ENCODE measurements around the gene ZBTB42.

Gene ZBTB42

GRCh38 chr14:104800771-104801519 is at the start of gene ZBTB42:
TSS of gene ZBTB42 (plus strand) at chr14:104801101. CDS start at chr14:104801198, 97 bp downstream.
- peak; percentile 70 for DNase-seq

DNA sequence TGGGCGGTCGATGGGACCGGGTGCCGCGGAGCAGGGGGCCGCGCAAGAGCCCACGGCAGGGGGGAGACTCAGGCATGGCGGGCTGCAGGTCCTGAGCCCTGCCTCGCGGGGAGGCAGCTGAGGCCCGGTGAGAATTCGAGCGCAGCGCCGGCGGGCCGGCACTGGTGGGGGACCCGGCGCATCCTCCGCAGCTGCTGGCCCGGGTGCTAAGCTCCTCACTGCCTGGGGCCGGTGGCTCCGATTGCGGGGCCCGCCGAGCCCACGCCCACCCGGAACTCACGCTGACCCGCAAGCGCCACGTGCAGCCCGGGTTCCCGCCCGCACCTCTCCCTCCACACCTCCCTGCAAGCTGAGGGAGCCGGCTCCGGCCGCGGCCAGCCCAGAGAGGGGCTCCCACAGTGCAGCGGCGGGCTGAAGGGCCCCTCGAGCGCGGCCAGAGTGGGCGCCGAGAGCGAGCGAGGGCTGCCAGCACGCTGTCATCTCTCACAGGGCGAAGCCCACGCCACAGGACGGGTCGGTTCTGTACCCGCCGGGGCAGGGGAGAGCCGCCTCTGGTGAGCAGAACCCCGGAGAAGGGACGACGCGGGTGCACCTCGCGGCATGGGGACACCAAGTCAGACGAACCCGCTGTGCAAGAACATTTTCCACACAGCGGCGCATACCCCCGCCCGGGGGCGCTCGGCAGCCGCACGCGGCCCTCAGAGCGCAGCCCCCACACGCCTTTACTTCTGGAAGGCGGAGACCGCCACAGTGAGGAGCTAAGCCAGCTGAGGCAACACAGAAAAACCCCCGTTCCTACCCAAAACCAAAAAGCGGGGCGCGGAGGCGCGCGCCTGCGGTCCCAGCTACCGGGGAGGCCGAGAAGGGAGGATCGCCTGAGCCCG is 49.1 kb upstream of the ZBTB42 start:
- DNase-seq = no peak

GRCh38 chr14:104752423-104752734 is 48.5 kb upstream of the ZBTB42 start:
- DNase-seq = no peak

GRCh38 chr14:104752735-104753527 is 48.0 kb upstream of the ZBTB42 start, which contains the start of gene SIVA1:
TSS of gene SIVA1 (plus strand) at chr14:104753147. CDS start at chr14:104753202, 55 bp downstream.
- peak; percentile 100 for DNase-seq

DNA sequence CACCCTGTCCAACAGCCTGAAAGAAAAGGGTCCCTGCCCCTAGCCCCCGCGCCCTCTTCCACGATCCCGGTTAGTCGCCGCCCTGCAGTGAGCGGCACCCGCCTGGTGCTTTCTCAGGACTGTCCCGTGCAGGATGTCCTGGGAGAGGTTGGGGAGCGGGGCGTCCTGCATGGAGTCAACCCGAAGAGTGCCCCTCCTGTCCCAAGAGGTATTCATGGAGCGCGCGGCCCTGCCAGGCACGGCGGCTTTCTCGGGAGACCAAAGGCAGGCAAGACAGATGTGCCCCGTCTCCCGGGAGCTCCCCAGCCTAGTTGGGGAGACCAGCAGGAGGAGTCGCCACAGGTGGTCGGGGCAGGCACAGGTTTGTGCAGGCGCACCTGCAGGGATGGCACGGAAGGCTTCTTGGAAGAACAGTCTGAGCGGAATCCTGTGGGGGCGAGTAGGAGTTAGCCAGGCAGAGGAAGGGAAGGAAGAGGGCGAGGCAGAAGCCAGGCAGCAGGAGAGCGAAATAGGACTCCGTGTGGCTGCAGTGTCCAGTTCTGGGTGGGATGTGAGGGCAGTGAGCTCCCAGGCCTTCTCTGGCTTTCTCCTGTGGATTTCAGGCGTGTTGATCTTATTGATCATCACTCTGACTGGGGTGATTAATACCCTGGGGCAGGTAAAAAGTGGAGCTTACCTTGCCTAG is 47.2 kb upstream of the ZBTB42 start:
- no peak for DNase-seq

DNA sequence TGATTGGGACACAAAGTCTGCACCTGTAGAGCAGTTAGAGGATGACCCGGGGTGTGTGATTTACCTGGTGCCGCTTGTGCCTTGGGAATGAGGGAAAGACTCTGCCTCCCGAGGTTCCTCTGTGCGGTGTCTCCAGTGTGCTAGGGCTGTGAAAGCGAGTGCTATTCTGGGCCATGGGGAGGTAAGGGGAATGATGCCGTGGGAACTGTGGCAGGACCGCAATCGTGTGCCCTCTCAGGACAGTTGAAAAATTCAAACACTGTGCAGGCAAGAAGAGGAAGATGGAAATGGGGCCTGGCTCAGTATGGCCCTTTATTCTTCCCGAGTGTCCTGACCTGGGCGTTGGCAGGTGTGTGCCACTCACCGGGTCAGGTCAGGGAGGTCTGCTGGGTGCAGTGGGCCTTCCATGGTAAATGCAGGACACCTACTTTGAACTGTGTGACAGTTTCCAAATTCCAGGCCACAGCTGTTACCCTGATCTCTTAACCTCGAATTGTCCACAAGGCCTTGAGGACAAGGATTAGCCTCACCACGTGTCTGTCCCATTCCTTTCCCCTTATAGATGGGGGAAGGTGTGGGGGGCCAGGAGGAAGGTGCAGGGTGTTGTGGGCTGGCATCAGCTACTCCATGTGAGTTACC is 46.6 kb upstream of the ZBTB42 start:
- no peak for DNase-seq

GRCh38 chr14:104755621-104756020 is 45.3 kb upstream of the ZBTB42 start:
- no peak for DNase-seq

DNA sequence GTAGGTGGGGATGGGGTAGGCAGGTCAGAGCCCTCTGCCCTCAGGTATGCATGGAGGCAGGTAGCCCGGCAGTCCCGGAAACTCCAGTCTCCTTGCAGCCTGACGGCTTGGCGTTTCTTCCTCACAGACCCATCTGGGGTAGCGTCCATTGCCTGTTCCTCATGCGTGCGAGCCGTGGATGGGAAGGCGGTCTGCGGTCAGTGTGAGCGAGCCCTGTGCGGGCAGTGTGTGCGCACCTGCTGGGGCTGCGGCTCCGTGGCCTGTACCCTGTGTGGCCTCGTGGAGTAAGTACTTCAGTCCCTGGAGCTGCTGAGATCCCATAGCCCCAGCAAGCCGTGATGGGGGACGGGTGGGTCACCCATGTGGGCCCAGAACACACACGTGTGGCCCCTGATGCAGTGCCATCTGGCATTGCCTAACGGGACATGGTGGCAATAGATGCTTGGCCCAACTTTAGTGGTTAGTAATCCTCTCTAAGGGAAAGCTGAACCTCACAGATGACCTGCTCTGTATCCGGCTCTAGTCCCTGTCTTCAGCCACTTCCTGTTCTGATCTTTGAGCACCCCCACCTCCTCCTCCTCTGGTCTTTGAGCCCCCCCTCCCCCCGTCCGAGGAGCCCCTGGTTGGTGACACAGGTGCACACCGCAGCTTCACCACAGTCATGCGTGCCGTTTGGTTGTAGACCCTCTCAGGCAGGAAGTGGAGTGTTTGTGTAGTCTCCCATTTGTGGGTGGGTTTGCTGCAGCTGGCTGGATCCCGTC is 44.2 kb upstream of the ZBTB42 start:
- DNase-seq = no peak

DNA sequence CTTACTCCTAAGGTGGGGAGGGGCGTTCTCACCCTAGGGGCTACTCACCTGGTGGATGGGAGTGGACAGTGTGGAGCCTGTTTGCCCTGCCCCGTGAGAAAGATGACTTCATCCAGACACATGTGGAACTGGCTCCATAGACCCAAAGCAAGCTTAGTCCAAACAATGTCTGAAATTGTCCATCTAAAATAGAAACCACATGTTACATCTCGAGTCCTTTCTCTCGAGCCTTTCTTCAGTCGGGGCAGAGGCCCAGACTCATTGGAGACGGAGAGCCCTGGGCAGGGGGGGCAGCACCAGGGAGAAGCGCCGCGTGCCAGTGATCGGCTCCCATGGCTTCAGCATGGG is 43.7 kb upstream of the ZBTB42 start:
- no peak for DNase-seq

- DNase-seq = no peak
Observed at GRCh38 chr14:104757681-104758392, 43.1 kb upstream of the ZBTB42 start.

- no peak for DNase-seq
Observed at GRCh38 chr14:104758981-104759969, 41.6 kb upstream of the ZBTB42 start.

DNA sequence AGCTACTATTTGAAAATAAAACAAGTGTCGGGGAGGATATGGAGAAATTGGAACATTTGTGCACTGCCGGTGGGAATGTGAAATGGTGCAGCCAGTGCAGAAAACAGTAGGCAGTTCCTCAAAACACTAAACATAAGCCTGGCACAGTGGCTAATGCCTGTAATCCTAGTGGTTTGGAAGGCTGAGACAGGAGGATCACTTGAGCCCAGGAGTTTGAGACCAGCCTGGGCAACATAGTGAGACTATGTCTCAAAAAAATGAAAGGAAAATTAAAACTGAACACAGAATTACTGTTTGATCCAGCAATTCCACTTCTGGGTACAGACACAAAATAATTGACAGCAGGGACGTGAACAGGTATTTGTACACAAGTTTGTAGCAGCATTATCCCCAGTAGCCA is 35.4 kb upstream of the ZBTB42 start:
- DNase-seq = no peak

DNA sequence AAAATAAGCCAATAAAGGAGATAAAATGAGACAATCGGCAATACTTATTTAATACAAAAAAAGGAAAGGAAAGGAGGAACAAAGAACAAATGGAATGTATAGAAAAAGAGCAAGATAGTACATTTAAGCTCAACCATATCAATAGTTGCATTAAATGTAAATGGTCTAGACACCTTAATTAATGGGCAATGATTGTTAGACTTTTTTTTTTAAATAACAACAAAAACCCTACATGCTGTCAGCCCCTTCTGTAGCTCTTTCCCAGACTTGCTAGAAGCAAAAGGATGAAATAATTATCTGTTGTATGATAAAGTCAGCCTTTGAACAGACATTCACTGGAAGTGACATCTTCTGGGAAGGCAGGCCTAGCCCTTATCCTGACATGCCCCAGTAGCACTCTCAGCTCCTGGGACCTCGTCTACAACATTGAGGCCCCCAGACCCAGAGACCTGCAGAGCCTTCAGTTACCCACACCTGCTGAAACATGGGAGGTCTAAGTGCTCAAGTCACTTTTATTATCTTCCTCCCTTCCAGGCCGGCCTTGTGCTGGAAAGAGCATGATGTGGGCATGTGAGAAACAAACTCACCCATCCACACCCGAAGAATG is 34.5 kb upstream of the ZBTB42 start:
- no peak for DNase-seq

- no peak for DNase-seq
Observed at GRCh38 chr14:104766863-104767633, 33.9 kb upstream of the ZBTB42 start.

- DNase-seq = no peak
Observed at GRCh38 chr14:104767634-104767918, 33.3 kb upstream of the ZBTB42 start.

- peak; percentile 86 for DNase-seq
Observed at GRCh38 chr14:104768437-104769323, 32.2 kb upstream of the ZBTB42 start.

GRCh38 chr14:104769324-104770071 is 31.4 kb upstream of the ZBTB42 start:
- DNase-seq = no peak
